Measurements from ENCODE around the gene SCD5. TPM values are rescaled to one million over a fixed set of nuclear protein-coding genes. Genes with fewer than 3 reads are reported as not detected.

The SCD5 gene
- total RNA-seq, 2 donors from 2014 or later, result 0.60 to 0.65 TPM

- H3K27ac Mint-ChIP-seq, result no peak overlapping the region
These were observed 51.7 kb downstream of the SCD5 start for GRCh38 chr4:82746705-82747574.

GRCh38 chr4:82745173-82745842 is 53.3 kb downstream of the SCD5 start:
- Mint-ChIP-seq H3K4me3 (no peak overlapping the region), H3K4me1 (peaks cover 2% of the 10 kb centered on the region), H3K27ac (no peak overlapping the region), H3K27me3 (peaks cover 45% of the 10 kb centered on the region), H3K36me3 (ENCODE audit: low read depth) (no peaks in the 10 kb centered on the region)
- no peak for ATAC-seq
- DNase-seq, result no peak
- H3K9me3 ChIP-seq (ENCODE audit: control insufficient read depth, low read length, poor library complexity, severe bottlenecking), result no peaks in the 10 kb centered on the region

More at GRCh38 chr4:82746705-82747574, 51.7 kb downstream of the SCD5 start:
- ATAC-seq, result no peak
- Mint-ChIP-seq H3K4me3 (no peak overlapping the region), H3K27me3 (peaks cover 44% of the 10 kb centered on the region), H3K4me1 (no peaks in the 10 kb centered on the region), H3K36me3 (ENCODE audit: low read depth) (no peaks in the 10 kb centered on the region)
- H3K9me3 ChIP-seq (ENCODE audit: control insufficient read depth, low read length, poor library complexity, severe bottlenecking), result no peaks in the 10 kb centered on the region
- no peak for DNase-seq

- DNase-seq, result no peak
- Mint-ChIP-seq H3K4me3 (no peak overlapping the region), H3K4me1 (peaks cover 3% of the 10 kb centered on the region), H3K27ac (no peak overlapping the region), H3K36me3 (ENCODE audit: low read depth) (no peaks in the 10 kb centered on the region), H3K27me3 (peaks cover 45% of the 10 kb centered on the region)
- no peak for ATAC-seq
- H3K9me3 ChIP-seq (ENCODE audit: control insufficient read depth, low read length, poor library complexity, severe bottlenecking), result no peaks in the 10 kb centered on the region
These were observed 54.2 kb downstream of the SCD5 start for GRCh38 chr4:82744284-82744968.

GRCh38 chr4:82741188-82741587 is 57.4 kb downstream of the SCD5 start:
- Mint-ChIP-seq H3K4me3 (no peak overlapping the region), H3K36me3 (ENCODE audit: low read depth) (peaks cover 5% of the 10 kb centered on the region), H3K27me3 (peaks cover 36% of the 10 kb centered on the region), H3K27ac (no peak overlapping the region), H3K4me1 (peaks cover 4% of the 10 kb centered on the region)
- DNase-seq (no peak), ATAC-seq (no peak)
- no peaks in the 10 kb centered on the region for H3K9me3 ChIP-seq (ENCODE audit: control insufficient read depth, low read length, poor library complexity, severe bottlenecking)

- Mint-ChIP-seq H3K27me3 (peaks cover 21% of the 10 kb centered on the region), H3K4me1 (peaks cover 4% of the 10 kb centered on the region), H3K27ac (no peak overlapping the region), H3K36me3 (ENCODE audit: low read depth) (peaks cover 5% of the 10 kb centered on the region), H3K4me3 (no peak overlapping the region)
- DNase-seq (peak in 2 of 3 donors; percentile 23 to 53), ATAC-seq (peak; percentile 98)
- no peaks in the 10 kb centered on the region for H3K9me3 ChIP-seq (ENCODE audit: control insufficient read depth, low read length, poor library complexity, severe bottlenecking)
These were observed 59.1 kb downstream of the SCD5 start for GRCh38 chr4:82739287-82740190.

- Mint-ChIP-seq H3K27ac (peak overlapping the region; percentile 29), H3K27me3 (peaks cover 36% of the 10 kb centered on the region), H3K36me3 (ENCODE audit: low read depth) (peaks cover 5% of the 10 kb centered on the region), H3K4me3 (no peak overlapping the region), H3K4me1 (peaks cover 4% of the 10 kb centered on the region)
- no peak for DNase-seq
- no peaks in the 10 kb centered on the region for H3K9me3 ChIP-seq (ENCODE audit: control insufficient read depth, low read length, poor library complexity, severe bottlenecking)
- no peak for ATAC-seq
These were observed 61.2 kb downstream of the SCD5 start for GRCh38 chr4:82737354-82737753.

GRCh38 chr4:82733636-82734035 is 65.0 kb downstream of the SCD5 start:
- no peak overlapping the region for H3K4me3 Mint-ChIP-seq
- H3K36me3 Mint-ChIP-seq (ENCODE audit: low read depth), result peaks cover 5% of the 10 kb centered on the region
- no peak overlapping the region for H3K27ac Mint-ChIP-seq
- peaks cover 37% of the 10 kb centered on the region for H3K27me3 Mint-ChIP-seq
- DNase-seq, result no peak
- H3K9me3 ChIP-seq (ENCODE audit: control insufficient read depth, low read length, poor library complexity, severe bottlenecking), result no peaks in the 10 kb centered on the region
- ATAC-seq, result no peak
- no peaks in the 10 kb centered on the region for H3K4me1 Mint-ChIP-seq

- Mint-ChIP-seq H3K4me1 (peaks cover 7% of the 10 kb centered on the region), H3K27me3 (peaks cover 23% of the 10 kb centered on the region), H3K36me3 (ENCODE audit: low read depth) (no peaks in the 10 kb centered on the region), H3K4me3 (no peak overlapping the region), H3K27ac (no peak overlapping the region)
- ATAC-seq, result no peak
- DNase-seq, result no peak
- no peaks in the 10 kb centered on the region for H3K9me3 ChIP-seq (ENCODE audit: control insufficient read depth, low read length, poor library complexity, severe bottlenecking)
These were observed 70.3 kb downstream of the SCD5 start for GRCh38 chr4:82728301-82728700.

GRCh38 chr4:82726596-82726995 is 72.0 kb downstream of the SCD5 start:
- no peaks in the 10 kb centered on the region for H3K36me3 Mint-ChIP-seq (ENCODE audit: low read depth)
- DNase-seq (no peak), ATAC-seq (no peak)
- peaks cover 7% of the 10 kb centered on the region for H3K27me3 Mint-ChIP-seq
- no peaks in the 10 kb centered on the region for H3K9me3 ChIP-seq (ENCODE audit: control insufficient read depth, low read length, poor library complexity, severe bottlenecking)
- H3K4me3 Mint-ChIP-seq, result no peak overlapping the region
- H3K4me1 Mint-ChIP-seq, result peaks cover 7% of the 10 kb centered on the region
- no peak overlapping the region for H3K27ac Mint-ChIP-seq

GRCh38 chr4:82721819-82722423 is 76.7 kb downstream of the SCD5 start:
- DNase-seq, result no peak
- ATAC-seq, result no peak
- Mint-ChIP-seq H3K4me3 (no peak overlapping the region), H3K27ac (no peak overlapping the region), H3K36me3 (ENCODE audit: low read depth) (no peaks in the 10 kb centered on the region), H3K4me1 (peaks cover 4% of the 10 kb centered on the region), H3K27me3 (peaks cover 6% of the 10 kb centered on the region)
- no peaks in the 10 kb centered on the region for H3K9me3 ChIP-seq (ENCODE audit: control insufficient read depth, low read length, poor library complexity, severe bottlenecking)

GRCh38 chr4:82718162-82718940 is 80.2 kb downstream of the SCD5 start:
- ATAC-seq (no peak), DNase-seq (no peak)
- H3K9me3 ChIP-seq (ENCODE audit: control insufficient read depth, low read length, poor library complexity, severe bottlenecking), result no peaks in the 10 kb centered on the region
- peaks cover 25% of the 10 kb centered on the region for H3K27me3 Mint-ChIP-seq
- H3K27ac Mint-ChIP-seq, result no peak overlapping the region
- H3K4me3 Mint-ChIP-seq, result no peak overlapping the region
- peaks cover 5% of the 10 kb centered on the region for H3K36me3 Mint-ChIP-seq (ENCODE audit: low read depth)
- no peaks in the 10 kb centered on the region for H3K4me1 Mint-ChIP-seq
